HCT116 (cell line): Measurements from ENCODE around the gene SPATC1L.

Experiments
- CTCF ChIP-seq, 3 experiments: fragments of 200-600 bp in 1 of 3; sonication (generic) in 1 of 3; IDR thresholded peaks in 2 of 3; conservative IDR thresholded peaks in 1 of 3; 2 replicates each; pipeline ENCODE4 v1.5.1; 2012 to 2017; ENCODE audit warnings: low read depth in 2 of 3, low read length in 2 of 3, antibody characterized with exemption in 1 of 3, borderline replicate concordance in 1 of 3, control low read depth in 1 of 3, mild to moderate bottlenecking in 1 of 3, mixed read lengths in 1 of 3, mixed run types in 1 of 3, moderate library complexity in 1 of 3; ENCODE audit not compliant: insufficient read depth in 1 of 3
- JUND ChIP-seq: IDR thresholded peaks from 2 replicates; pipeline ENCODE4 v1.6.1; 2012
- REST ChIP-seq: IDR thresholded peaks from 2 replicates; pipeline ENCODE4 v1.6.1; 2012; ENCODE audit warnings: low read depth

GRCh38 chr21:46150073-46150472 lies 34.2 kb downstream of the SPATC1L start:
- TF ChIP-seq CTCF (IDR thresholded peaks at IDR 0.05 in 2 of 3, conservative IDR thresholded peaks at IDR 0.05 in 1 of 3; ENCODE audit: borderline replicate concordance in 1 of 3, insufficient read depth in 1 of 3, low read depth in 2 of 3, low read length in 2 of 3) (no peak), REST (no peak), JUND (no peak)
